CD14-positive monocyte (primary cell): ENCODE data around the gene C10orf95. TPM values are rescaled to one million over a fixed set of nuclear protein-coding genes. Genes with fewer than 3 reads are reported as not detected.

Experiments used
- DNase-seq, 3 donors: peaks; one replicate each; pipeline ENCODE4 v3.0.0-alpha.2; 2011 to 2022
- H2AFZ ChIP-seq: 2 replicates; pipeline ENCODE4 v1.6.0; 2012; ENCODE audit warnings: mild to moderate bottlenecking, low read depth, low read length, inconsistent platforms; ENCODE audit not compliant: insufficient read depth, poor library complexity, severe bottlenecking
- H3K27ac ChIP-seq, 2 donors: 1 replicate in 1 of 2; 2 replicates in 1 of 2; pipeline ENCODE4 v1.5.1; 2012 to 2013; ENCODE audit warnings: low read length in 2 of 2, control low read depth in 1 of 2, inconsistent platforms in 1 of 2, low read depth in 1 of 2, mild to moderate bottlenecking in 1 of 2
- H3K27me3 ChIP-seq, 2 donors: one replicate each; pipeline versions ENCODE4 v1.6.0 to v1.6.1; 2011 to 2013; ENCODE audit warnings: low read length in 2 of 2; ENCODE audit not compliant: control insufficient read depth in 2 of 2, insufficient read depth in 2 of 2
- H3K36me3 ChIP-seq, 2 donors: replicated peaks in 1 of 2; 1 replicate in 1 of 2; 2 replicates in 1 of 2; pipeline versions ENCODE4 v1.5.1 to v1.6.1; 2012 to 2013; ENCODE audit warnings: low read length in 2 of 2, control low read depth in 1 of 2, inconsistent platforms in 1 of 2, mild to moderate bottlenecking in 1 of 2; ENCODE audit not compliant: insufficient read depth in 2 of 2, control insufficient read depth in 1 of 2
- H3K4me1 ChIP-seq, 2 donors: 1 replicate in 1 of 2; 2 replicates in 1 of 2; pipeline versions ENCODE4 v1.5.1 to v1.6.1; 2012 to 2013; ENCODE audit warnings: low read length in 2 of 2, control low read depth in 1 of 2, inconsistent platforms in 1 of 2, mild to moderate bottlenecking in 1 of 2, moderate library complexity in 1 of 2; ENCODE audit not compliant: insufficient read depth in 2 of 2, control insufficient read depth in 1 of 2
- H3K4me2 ChIP-seq: replicated peaks from 2 replicates; pipeline ENCODE3; 2012; ENCODE audit warnings: low read length, moderate library complexity, mild to moderate bottlenecking; ENCODE audit not compliant: poor library complexity, severe bottlenecking; ENCODE audit errors: extremely low read depth
- H3K4me3 ChIP-seq, 3 experiments: fragments of 200-600 bp in 1 of 3; sonication (generic) in 1 of 3; replicated peaks in 1 of 3; 1 replicate in 2 of 3; 2 replicates in 1 of 3; pipeline ENCODE4 v1.5.1; 2011 to 2013; ENCODE audit warnings: low read length in 3 of 3, mild to moderate bottlenecking in 3 of 3, control low read depth in 2 of 3, low read depth in 2 of 3, inconsistent platforms in 1 of 3, moderate library complexity in 1 of 3
- H3K79me2 ChIP-seq: 2 replicates; pipeline ENCODE4 v1.6.0; 2012; ENCODE audit warnings: mild to moderate bottlenecking, control low read depth, inconsistent platforms, low read length, moderate library complexity; ENCODE audit not compliant: insufficient read depth
- H3K9ac ChIP-seq: 2 replicates; pipeline ENCODE4 v1.6.0; 2017; ENCODE audit warnings: low read length, mild to moderate bottlenecking; ENCODE audit not compliant: insufficient read depth, poor library complexity, severe bottlenecking
- H3K9me3 ChIP-seq, 2 donors: replicated peaks in 1 of 2; 1 replicate in 1 of 2; 2 replicates in 1 of 2; pipeline versions ENCODE4 v1.5.1 to v1.6.1; 2012 to 2013; ENCODE audit warnings: low read length in 2 of 2, control low read depth in 1 of 2; ENCODE audit not compliant: control insufficient read depth in 1 of 2, insufficient read depth in 1 of 2
- H4K20me1 ChIP-seq: 2 replicates; pipeline ENCODE4 v1.6.0; 2012; ENCODE audit warnings: mild to moderate bottlenecking, low read length, control low read depth, moderate library complexity; ENCODE audit not compliant: insufficient read depth
- H3K27ac Mint-ChIP-seq, 7 donors: one replicate each; pipeline ENCODE4 v1.8.0; 2020; ENCODE audit warnings: mild to moderate bottlenecking in 7 of 7, mixed read lengths in 7 of 7, moderate library complexity in 6 of 7, inconsistent platforms in 2 of 7
- H3K27me3 Mint-ChIP-seq, 3 donors: one replicate each; pipeline ENCODE4 v1.8.0; 2021 to 2022; ENCODE audit warnings: low read depth in 3 of 3, mild to moderate bottlenecking in 3 of 3, mixed read lengths in 3 of 3, moderate library complexity in 3 of 3, inconsistent platforms in 1 of 3
- H3K36me3 Mint-ChIP-seq, 2 donors: one replicate each; pipeline ENCODE4 v1.8.0; 2020; ENCODE audit warnings: mixed read lengths in 2 of 2, inconsistent platforms in 1 of 2, mild to moderate bottlenecking in 1 of 2
- H3K4me1 Mint-ChIP-seq: one replicate; pipeline ENCODE4 v1.8.0; 2020; ENCODE audit warnings: mild to moderate bottlenecking, mixed read lengths
- H3K4me3 Mint-ChIP-seq, 2 donors: one replicate each; pipeline ENCODE4 v1.8.0; 2020; ENCODE audit warnings: mild to moderate bottlenecking in 2 of 2, mixed read lengths in 2 of 2, moderate library complexity in 1 of 2
- H3K9me3 Mint-ChIP-seq, 7 donors: one replicate each; pipeline ENCODE4 v1.8.0; 2020 to 2022; ENCODE audit warnings: mixed read lengths in 7 of 7, mild to moderate bottlenecking in 6 of 7, moderate library complexity in 6 of 7, inconsistent platforms in 2 of 7
- CTCF ChIP-seq: fragments of 200-600 bp; IDR thresholded peaks from one replicate; pipeline ENCODE4 v1.8.0; 2022; ENCODE audit warnings: antibody characterized with exemption, mild to moderate bottlenecking
- WGBS: methylation state at CpG from one replicate; pipeline ENCODE4 v1.1.5; 2013; ENCODE audit warnings: missing lambda C conversion rate; ENCODE audit not compliant: insufficient coverage; 5-methylcytosine and 5-hydroxymethylcytosine counted together
- intact Hi-C, 2 donors: fragments of 100-400 bp; cut with micrococcal nuclease; formaldehyde crosslinking; loops; one replicate each; pipeline versions ENCODE4 v1.15.0 to v1.15.1; 2023
- polyA plus RNA-seq, 3 donors: library from polyadenylated mRNA; depleted of rRNA in 1 of 3; unstranded in 2 of 3; stranded (reverse) in 1 of 3; fragments of 300-500 nt in 2 of 3; fragments of >200 nt in 1 of 3; fragmentation: Illumina TruSeq in 2 of 3; gene quantifications; 1 replicate in 2 of 3; 2 replicates in 1 of 3; pipeline ENCODE4 v1.2.3, GENCODE V29; 2012 to 2021

Gene C10orf95
- polyA plus RNA-seq, 3 donors = 0.27 TPM; not detected in 2

- 91% methylated on average over 20 of the region's 20 CpGs for WGBS
- H3K27me3 Mint-ChIP-seq = peaks cover 38 to 65% (median 40%) of the 10 kb centered on the region in 3 donors
- peaks cover 19 to 49% of the 10 kb centered on the region in 2 donors for H3K27me3 ChIP-seq
Observed at GRCh38 chr10:102416695-102417094, 34.6 kb downstream of the C10orf95 start.

GRCh38 chr10:102416283-102416682 is 35.1 kb downstream of the C10orf95 start:
- peaks cover 2% of the 10 kb centered on the region for H3K79me2 ChIP-seq
- TF ChIP-seq CTCF = no peak
- no peak overlapping the region for H3K4me3 Mint-ChIP-seq

More at GRCh38 chr10:102416695-102417094, 34.6 kb downstream of the C10orf95 start:
- no peak overlapping the region for H3K4me3 Mint-ChIP-seq
- H2AFZ ChIP-seq = no peak overlapping the region
- no peak for DNase-seq
- no peak overlapping the region for H3K27ac Mint-ChIP-seq
- H3K4me1 Mint-ChIP-seq = peaks cover 22% of the 10 kb centered on the region
- no peak overlapping the region for H3K9ac ChIP-seq
- H4K20me1 ChIP-seq = peaks cover under 1% of the 10 kb centered on the region
- H3K4me2 ChIP-seq = no peak overlapping the region
- TF ChIP-seq CTCF = no peak
- intact Hi-C loops = no loop called here
- H3K79me2 ChIP-seq = peaks cover 6% of the 10 kb centered on the region
- H3K4me1 ChIP-seq = peaks cover 17 to 24% of the 10 kb centered on the region in 2 donors
- no peaks in the 10 kb centered on the region for H3K36me3 Mint-ChIP-seq
- no peaks in the 10 kb centered on the region for H3K36me3 ChIP-seq
- H3K9me3 Mint-ChIP-seq = peaks cover 0 to 7% (median 4%) of the 10 kb centered on the region in 7 donors
- H3K4me3 ChIP-seq = no peak overlapping the region
- no peak overlapping the region for H3K27ac ChIP-seq
- H3K9me3 ChIP-seq = peaks cover 0 to 1% of the 10 kb centered on the region in 2 donors

More at GRCh38 chr10:102416283-102416682, 35.1 kb downstream of the C10orf95 start:
- Histone ChIP-seq H3K27ac (no peak overlapping the region), H3K4me2 (no peak overlapping the region), H3K4me3 (no peak overlapping the region), H3K4me1 (peaks cover 15 to 20% of the 10 kb centered on the region in 2 donors), H3K36me3 (no peaks in the 10 kb centered on the region), H3K9me3 (peaks cover 0 to 6% of the 10 kb centered on the region in 2 donors), H4K20me1 (no peaks in the 10 kb centered on the region), H3K9ac (no peak overlapping the region), H3K27me3 (peaks cover 24 to 53% of the 10 kb centered on the region in 2 donors), H2AFZ (no peak overlapping the region)
- Mint-ChIP-seq H3K27ac (no peak overlapping the region), H3K4me1 (peaks cover 22% of the 10 kb centered on the region), H3K9me3 (peaks cover 0 to 7% (median 4%) of the 10 kb centered on the region in 7 donors), H3K36me3 (peaks cover 0 to 1% of the 10 kb centered on the region in 2 donors), H3K27me3 (peaks cover 42 to 69% (median 44%) of the 10 kb centered on the region in 3 donors)
- DNase-seq = no peak
- intact Hi-C loops = no loop called here
- WGBS = 83% methylated on average over 2 of the region's 9 CpGs
